ENCODE data around the gene ANGPTL7. TPM values are rescaled to one million over a fixed set of nuclear protein-coding genes. Genes with fewer than 3 reads are reported as not detected.

Gene ANGPTL7
- total RNA-seq, 1 donor from 2014 or later: not detected

DNA sequence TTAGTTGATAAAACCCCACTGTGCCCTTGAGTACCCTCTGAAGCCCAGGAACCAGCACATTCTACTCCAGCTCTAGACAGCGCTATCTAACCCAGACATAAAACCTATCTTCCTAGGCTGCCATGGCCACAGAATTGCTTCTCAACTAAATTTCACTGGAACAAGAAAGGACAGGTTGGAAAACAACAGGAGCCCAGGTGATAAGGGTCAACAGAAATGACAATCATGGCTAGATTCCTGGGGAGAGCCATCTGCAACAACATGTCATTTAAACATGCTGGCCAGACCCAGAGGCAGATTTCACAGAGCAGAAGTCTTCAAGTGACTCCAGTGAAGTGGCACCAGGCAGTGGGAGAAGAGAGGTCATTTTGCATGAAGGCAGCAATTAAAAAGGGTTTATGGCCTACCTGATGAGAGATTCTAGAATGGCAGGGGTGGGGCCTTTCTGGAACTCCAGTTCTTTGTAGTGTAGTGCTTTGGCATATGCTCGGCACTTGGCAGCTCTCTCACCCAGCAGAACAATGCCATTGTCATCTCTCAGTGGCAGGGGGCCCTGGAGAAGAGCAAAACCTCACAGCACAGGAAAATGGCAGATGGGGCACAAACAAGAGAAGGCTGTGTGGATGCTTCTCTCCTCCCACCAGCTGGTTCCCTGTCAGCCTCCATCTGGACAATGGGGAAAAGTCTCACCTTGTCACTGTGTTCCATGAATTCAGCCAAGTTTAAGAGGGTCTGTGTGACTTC, 9.9 kb downstream of the ANGPTL7 start:
- FAIRE-seq (peak; percentile 13), DNase-seq (ENCODE audit: low read depth) (no peak)
- Histone ChIP-seq H3K27me3 (ENCODE audit: control insufficient read depth, insufficient read depth, low read length) (no peaks in the 10 kb centered on the region), H3K36me3 (ENCODE audit: control insufficient read depth, insufficient read depth, low read length) (peaks cover 14% of the 10 kb centered on the region), H3K4me3 (ENCODE audit: low read depth, low read length) (no peak overlapping the region)
- TF ChIP-seq, protein P1, sequence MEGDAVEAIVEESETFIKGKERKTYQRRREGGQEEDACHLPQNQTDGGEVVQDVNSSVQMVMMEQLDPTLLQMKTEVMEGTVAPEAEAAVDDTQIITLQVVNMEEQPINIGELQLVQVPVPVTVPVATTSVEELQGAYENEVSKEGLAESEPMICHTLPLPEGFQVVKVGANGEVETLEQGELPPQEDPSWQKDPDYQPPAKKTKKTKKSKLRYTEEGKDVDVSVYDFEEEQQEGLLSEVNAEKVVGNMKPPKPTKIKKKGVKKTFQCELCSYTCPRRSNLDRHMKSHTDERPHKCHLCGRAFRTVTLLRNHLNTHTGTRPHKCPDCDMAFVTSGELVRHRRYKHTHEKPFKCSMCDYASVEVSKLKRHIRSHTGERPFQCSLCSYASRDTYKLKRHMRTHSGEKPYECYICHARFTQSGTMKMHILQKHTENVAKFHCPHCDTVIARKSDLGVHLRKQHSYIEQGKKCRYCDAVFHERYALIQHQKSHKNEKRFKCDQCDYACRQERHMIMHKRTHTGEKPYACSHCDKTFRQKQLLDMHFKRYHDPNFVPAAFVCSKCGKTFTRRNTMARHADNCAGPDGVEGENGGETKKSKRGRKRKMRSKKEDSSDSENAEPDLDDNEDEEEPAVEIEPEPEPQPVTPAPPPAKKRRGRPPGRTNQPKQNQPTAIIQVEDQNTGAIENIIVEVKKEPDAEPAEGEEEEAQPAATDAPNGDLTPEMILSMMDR (IDR thresholded peaks at IDR 0.05; ENCODE audit: insufficient read depth, low read length, severe bottlenecking): no peak

DNA sequence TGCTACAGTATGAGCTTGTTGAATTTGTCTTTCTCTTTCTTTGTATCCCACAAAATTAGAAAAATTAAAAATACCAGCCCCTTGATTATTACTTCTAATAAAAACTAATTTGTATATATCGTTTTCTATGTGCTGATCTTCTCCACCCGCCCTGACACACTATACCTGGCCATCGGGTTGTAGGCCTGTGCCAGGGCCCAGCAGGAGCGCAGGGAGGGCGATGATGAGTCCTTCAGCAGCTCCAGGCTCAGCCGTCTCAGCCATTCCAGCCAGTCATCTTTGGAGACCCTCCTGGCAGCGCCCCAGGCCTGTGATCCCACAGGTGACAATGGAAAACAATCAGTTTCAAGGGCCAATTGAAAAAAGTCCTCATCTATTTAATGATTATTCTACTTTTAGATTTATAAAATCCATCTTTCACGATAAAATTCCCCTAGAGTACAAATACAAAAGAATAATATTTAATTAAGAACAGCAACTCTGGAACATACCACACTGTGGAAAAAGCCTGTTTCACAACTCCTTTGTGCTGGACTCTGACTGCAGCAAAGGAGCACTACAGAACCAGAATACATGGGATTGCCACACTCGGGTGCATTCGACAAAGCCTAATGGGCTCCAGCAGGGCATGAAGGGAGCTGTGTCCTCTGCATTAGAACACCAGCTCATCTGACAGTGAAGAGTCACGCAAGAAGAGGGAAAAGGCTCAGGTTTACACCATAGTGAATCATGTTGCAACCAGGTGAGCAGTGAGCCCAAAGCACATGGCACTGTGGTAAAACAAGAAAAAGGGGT, 15.4 kb downstream of the ANGPTL7 start:
- TF ChIP-seq, protein P1 (IDR thresholded peaks at IDR 0.05; ENCODE audit: insufficient read depth, low read length, severe bottlenecking): no peak
- FAIRE-seq (no peak), DNase-seq (ENCODE audit: low read depth) (no peak)
- peaks cover 12% of the 10 kb centered on the region for H3K36me3 ChIP-seq (ENCODE audit: control insufficient read depth, insufficient read depth, low read length)
- no peaks in the 10 kb centered on the region for H3K27me3 ChIP-seq (ENCODE audit: control insufficient read depth, insufficient read depth, low read length)
- H3K4me3 ChIP-seq (ENCODE audit: low read depth, low read length): no peak overlapping the region

DNA sequence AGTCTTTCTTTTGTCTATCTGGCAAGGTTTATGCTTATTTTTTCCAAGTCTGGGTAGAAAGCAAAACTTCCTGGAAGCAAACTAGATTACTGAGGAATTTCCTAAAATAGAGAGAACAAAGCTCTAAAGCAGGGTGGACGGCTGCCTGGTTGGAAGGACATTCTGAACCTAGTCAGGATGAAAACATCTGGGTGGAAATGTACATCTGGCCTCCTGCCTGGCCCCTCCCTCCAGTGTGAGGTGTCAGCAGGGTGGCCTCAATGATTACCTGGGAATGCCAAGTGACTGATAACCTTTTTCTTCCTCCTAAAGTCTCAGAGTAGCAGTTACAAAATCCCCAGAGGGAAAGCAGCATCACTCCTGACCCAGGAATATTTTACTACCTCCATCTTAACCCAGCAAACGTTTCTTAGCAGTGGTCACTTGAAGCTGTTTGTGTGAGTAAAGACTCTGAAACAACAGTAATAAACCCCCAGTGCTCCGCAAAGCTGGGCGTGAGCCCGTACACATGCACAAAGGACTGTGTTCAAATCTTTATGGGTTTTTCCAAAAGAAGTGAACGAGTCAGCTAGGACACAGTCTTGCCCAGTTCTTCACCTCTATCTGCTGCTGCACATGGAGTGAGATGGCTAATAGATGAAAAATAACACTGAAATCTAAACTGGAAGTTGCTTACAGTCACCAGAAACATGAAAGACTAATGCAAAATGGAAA, 18.9 kb downstream of the ANGPTL7 start:
- FAIRE-seq: peak; percentile 18
- Histone ChIP-seq H3K4me3 (ENCODE audit: low read depth, low read length) (no peak overlapping the region), H3K27me3 (ENCODE audit: control insufficient read depth, insufficient read depth, low read length) (no peaks in the 10 kb centered on the region), H3K36me3 (ENCODE audit: control insufficient read depth, insufficient read depth, low read length) (peaks cover 20% of the 10 kb centered on the region)
- TF ChIP-seq, protein P1 (IDR thresholded peaks at IDR 0.05; ENCODE audit: insufficient read depth, low read length, severe bottlenecking): no peak
- DNase-seq (ENCODE audit: low read depth): peak; percentile 22

DNA sequence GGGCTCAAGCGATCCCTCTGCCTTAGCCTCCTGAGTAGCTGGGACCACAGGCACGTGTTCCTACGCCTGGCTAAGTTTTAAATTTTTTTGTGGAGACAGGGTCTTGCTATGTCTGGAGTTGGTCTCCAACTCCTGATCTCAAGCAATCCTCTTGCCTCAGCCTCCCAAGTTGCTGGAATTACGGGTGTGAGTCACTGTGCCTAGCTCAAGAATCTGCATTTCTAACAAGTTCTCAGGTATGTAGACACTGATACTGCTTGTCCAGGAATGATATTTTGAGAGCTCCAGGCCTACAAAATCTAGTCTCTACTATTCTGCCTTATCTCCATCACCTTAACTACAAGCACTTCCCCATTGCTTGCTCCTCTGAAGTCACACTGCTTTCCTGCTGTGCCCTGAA, 22.3 kb downstream of the ANGPTL7 start:
- DNase-seq (ENCODE audit: low read depth) (no peak), FAIRE-seq (no peak)
- Histone ChIP-seq H3K36me3 (ENCODE audit: control insufficient read depth, insufficient read depth, low read length) (peaks cover 21% of the 10 kb centered on the region), H3K4me3 (ENCODE audit: low read depth, low read length) (no peak overlapping the region), H3K27me3 (ENCODE audit: control insufficient read depth, insufficient read depth, low read length) (no peaks in the 10 kb centered on the region)
- TF ChIP-seq, protein P1 (IDR thresholded peaks at IDR 0.05; ENCODE audit: insufficient read depth, low read length, severe bottlenecking): no peak

DNA sequence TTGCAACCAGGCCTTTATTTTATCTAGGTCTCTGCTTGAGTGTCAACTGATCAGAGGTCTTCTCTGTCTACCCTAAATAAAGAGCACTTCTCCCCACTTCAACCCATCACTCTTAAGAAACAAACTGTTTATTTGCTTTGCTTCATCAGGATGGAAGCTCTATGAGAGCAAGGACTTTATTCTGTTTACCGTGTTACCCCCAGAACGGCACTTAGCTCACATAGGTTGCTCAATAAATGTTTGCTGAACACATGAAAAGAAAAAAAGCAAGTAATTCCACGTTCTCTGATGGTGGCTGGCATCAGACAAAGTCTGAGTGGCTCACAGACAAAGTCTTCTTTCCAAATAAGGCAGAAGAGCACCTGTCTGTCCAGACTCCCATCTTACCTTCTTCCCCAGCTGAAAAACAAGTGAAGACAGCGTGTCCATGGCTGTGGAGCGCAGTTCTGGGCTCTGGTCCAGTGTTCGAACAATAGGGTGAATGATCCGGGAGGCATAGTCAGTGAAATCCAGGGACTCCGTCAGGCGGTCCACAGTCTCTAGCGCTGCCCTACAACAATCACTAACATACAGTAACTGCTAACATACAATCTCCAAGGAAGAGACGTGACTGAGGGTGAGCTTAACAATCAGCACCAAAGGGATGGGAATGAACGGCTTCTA, 22.9 kb downstream of the ANGPTL7 start:
- TF ChIP-seq, protein P1 (IDR thresholded peaks at IDR 0.05; ENCODE audit: insufficient read depth, low read length, severe bottlenecking): no peak
- H3K4me3 ChIP-seq (ENCODE audit: low read depth, low read length): no peak overlapping the region
- H3K27me3 ChIP-seq (ENCODE audit: control insufficient read depth, insufficient read depth, low read length): no peaks in the 10 kb centered on the region
- no peak for DNase-seq (ENCODE audit: low read depth)
- H3K36me3 ChIP-seq (ENCODE audit: control insufficient read depth, insufficient read depth, low read length): peaks cover 19% of the 10 kb centered on the region
- no peak for FAIRE-seq

All from bronchial epithelial cell (primary cell).